HEK293 (cell line): ENCODE measurements around the gene CACHD1.

ENCODE experiments used
- SP2 ChIP-seq: fragments of 450-650 bp; formaldehyde crosslinking; IDR thresholded peaks from 2 replicates; pipeline ENCODE4 v1.5.1; 2016; ENCODE audit warnings: missing biosample characterization, missing genetic modification characterization
- YY1 ChIP-seq: fragments of 450-650 bp; formaldehyde crosslinking; IDR thresholded peaks from 2 replicates; pipeline ENCODE4 v1.5.1; 2018; ENCODE audit warnings: missing biosample characterization, missing genetic modification characterization
- ZEB2 ChIP-seq: fragments of 450-650 bp; formaldehyde crosslinking; IDR thresholded peaks from 2 replicates; pipeline ENCODE4 v1.5.1; 2016; ENCODE audit warnings: missing biosample characterization, missing genetic modification characterization
- ZNF184 ChIP-seq: fragments of 450-650 bp; IDR thresholded peaks from 2 replicates; pipeline ENCODE4 v1.5.1; 2018; ENCODE audit warnings: missing biosample characterization, mild to moderate bottlenecking, missing genetic modification characterization
- ZNF223 ChIP-seq: fragments of 450-650 bp; formaldehyde crosslinking; IDR thresholded peaks from 2 replicates; pipeline ENCODE4 v1.5.1; 2016; ENCODE audit warnings: missing biosample characterization, missing genetic modification characterization
- ZNF473 ChIP-seq: fragments of 450-650 bp; formaldehyde crosslinking; IDR thresholded peaks from 2 replicates; pipeline ENCODE4 v1.5.1; 2017; ENCODE audit warnings: missing biosample characterization, missing genetic modification characterization
- ZNF549 ChIP-seq: fragments of 450-650 bp; IDR thresholded peaks from 2 replicates; pipeline ENCODE4 v1.5.1; 2018; ENCODE audit warnings: missing biosample characterization, missing genetic modification characterization, mild to moderate bottlenecking, inconsistent platforms, moderate library complexity
- ZNF660 ChIP-seq: fragments of 450-650 bp; IDR thresholded peaks from 2 replicates; pipeline ENCODE4 v1.5.1; 2018; ENCODE audit warnings: missing biosample characterization, mild to moderate bottlenecking, missing genetic modification characterization
- ZNF785 ChIP-seq: fragments of 450-650 bp; formaldehyde crosslinking; IDR thresholded peaks from 2 replicates; pipeline ENCODE4 v1.5.1; 2016; ENCODE audit warnings: missing biosample characterization, missing genetic modification characterization
- TF ChIP-seq, protein P1 (sequence below): fragments of 450-650 bp; formaldehyde crosslinking; IDR thresholded peaks from 2 replicates; pipeline ENCODE4 v1.5.1; 2016; ENCODE audit warnings: missing biosample characterization, missing genetic modification characterization
- TF ChIP-seq, protein P2 (sequence below): fragments of 450-650 bp; formaldehyde crosslinking; IDR thresholded peaks from 2 replicates; pipeline ENCODE4 v1.5.1; 2016; ENCODE audit warnings: missing biosample characterization, missing genetic modification characterization

DNA sequence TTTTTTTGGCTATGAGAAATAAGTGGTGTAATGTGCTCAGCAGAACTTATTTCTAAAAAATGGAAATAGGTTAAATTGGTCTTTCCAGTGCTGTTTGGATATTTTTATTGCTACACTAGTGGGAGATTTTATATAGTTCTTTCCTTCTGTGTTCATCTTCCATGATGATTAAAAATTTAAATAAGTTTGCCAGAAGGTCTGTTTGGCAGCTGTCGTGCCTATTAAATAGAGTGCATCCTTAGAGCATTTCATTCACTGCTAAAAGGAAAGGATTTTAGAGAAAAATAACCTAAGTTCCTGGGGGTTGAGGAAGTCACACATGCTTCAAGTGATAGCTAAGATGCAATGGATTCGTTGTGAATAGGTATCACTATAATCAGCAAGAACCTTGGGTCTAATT is 245.3 kb downstream of the CACHD1 start:
- no peak for TF ChIP-seq ZNF223 (tag by site-specific recombination)
- no peak for TF ChIP-seq ZEB2 (tag by site-specific recombination)
- TF ChIP-seq ZNF660 (tag by site-specific recombination), result no peak
- no peak for TF ChIP-seq ZNF785
- TF ChIP-seq ZNF473 (tag by site-specific recombination), result no peak
- TF ChIP-seq, protein P1, sequence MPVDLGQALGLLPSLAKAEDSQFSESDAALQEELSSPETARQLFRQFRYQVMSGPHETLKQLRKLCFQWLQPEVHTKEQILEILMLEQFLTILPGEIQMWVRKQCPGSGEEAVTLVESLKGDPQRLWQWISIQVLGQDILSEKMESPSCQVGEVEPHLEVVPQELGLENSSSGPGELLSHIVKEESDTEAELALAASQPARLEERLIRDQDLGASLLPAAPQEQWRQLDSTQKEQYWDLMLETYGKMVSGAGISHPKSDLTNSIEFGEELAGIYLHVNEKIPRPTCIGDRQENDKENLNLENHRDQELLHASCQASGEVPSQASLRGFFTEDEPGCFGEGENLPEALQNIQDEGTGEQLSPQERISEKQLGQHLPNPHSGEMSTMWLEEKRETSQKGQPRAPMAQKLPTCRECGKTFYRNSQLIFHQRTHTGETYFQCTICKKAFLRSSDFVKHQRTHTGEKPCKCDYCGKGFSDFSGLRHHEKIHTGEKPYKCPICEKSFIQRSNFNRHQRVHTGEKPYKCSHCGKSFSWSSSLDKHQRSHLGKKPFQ (tag by site-specific recombination), result no peak
- TF ChIP-seq, protein P2, sequence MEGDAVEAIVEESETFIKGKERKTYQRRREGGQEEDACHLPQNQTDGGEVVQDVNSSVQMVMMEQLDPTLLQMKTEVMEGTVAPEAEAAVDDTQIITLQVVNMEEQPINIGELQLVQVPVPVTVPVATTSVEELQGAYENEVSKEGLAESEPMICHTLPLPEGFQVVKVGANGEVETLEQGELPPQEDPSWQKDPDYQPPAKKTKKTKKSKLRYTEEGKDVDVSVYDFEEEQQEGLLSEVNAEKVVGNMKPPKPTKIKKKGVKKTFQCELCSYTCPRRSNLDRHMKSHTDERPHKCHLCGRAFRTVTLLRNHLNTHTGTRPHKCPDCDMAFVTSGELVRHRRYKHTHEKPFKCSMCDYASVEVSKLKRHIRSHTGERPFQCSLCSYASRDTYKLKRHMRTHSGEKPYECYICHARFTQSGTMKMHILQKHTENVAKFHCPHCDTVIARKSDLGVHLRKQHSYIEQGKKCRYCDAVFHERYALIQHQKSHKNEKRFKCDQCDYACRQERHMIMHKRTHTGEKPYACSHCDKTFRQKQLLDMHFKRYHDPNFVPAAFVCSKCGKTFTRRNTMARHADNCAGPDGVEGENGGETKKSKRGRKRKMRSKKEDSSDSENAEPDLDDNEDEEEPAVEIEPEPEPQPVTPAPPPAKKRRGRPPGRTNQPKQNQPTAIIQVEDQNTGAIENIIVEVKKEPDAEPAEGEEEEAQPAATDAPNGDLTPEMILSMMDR, result no peak
- no peak for TF ChIP-seq SP2 (tag by site-specific recombination)
- no peak for TF ChIP-seq YY1
- no peak for TF ChIP-seq ZNF549
- no peak for TF ChIP-seq ZNF184 (tag by site-specific recombination)
